Effector memory CD4-positive, alpha-beta T cell (primary cell): ENCODE data around the gene CYTH1.
A peak's percentile ranks its signal among the peaks of the same experiment; 100 is the strongest.

Source experiments
- DNase-seq, 3 donors: peaks; one replicate each; pipeline ENCODE4 v3.0.0-alpha.2; 2020
- H3K27ac ChIP-seq: 2 replicates; pipeline ENCODE4 v1.7.0; 2013; ENCODE audit warnings: mild to moderate bottlenecking, low read length, moderate library complexity; ENCODE audit not compliant: insufficient read depth, poor library complexity, severe bottlenecking
- H3K27me3 ChIP-seq: replicated peaks from 2 replicates; pipeline ENCODE4 v1.7.0; 2013; ENCODE audit warnings: mild to moderate bottlenecking, low read length; ENCODE audit not compliant: insufficient read depth, control insufficient read depth, poor library complexity, severe bottlenecking
- H3K36me3 ChIP-seq: 2 replicates; pipeline ENCODE4 v1.7.0; 2013; ENCODE audit warnings: mild to moderate bottlenecking, low read length, moderate library complexity; ENCODE audit not compliant: control insufficient read depth, insufficient read depth
- H3K4me1 ChIP-seq: 2 replicates; pipeline ENCODE4 v1.7.0; 2013; ENCODE audit warnings: low read length, mild to moderate bottlenecking; ENCODE audit not compliant: control insufficient read depth, insufficient read depth, poor library complexity, severe bottlenecking
- H3K4me3 ChIP-seq: 2 replicates; pipeline ENCODE4 v1.7.0; 2013; ENCODE audit warnings: low read length, low read depth, mild to moderate bottlenecking; ENCODE audit not compliant: insufficient read depth, poor library complexity, severe bottlenecking
- H3K9me3 ChIP-seq: 2 replicates; pipeline ENCODE4 v1.7.0; 2013; ENCODE audit warnings: mild to moderate bottlenecking, low read length, moderate library complexity; ENCODE audit not compliant: control insufficient read depth

Gene CYTH1

GRCh38 chr17:78805301-78805700 lies 23.2 kb upstream of the CYTH1 start:
- Histone ChIP-seq H3K4me1 (peaks cover 46% of the 10 kb centered on the region), H3K27ac (peak overlapping the region; percentile 57), H3K27me3 (no peaks in the 10 kb centered on the region), H3K9me3 (no peaks in the 10 kb centered on the region), H3K36me3 (peaks cover 52% of the 10 kb centered on the region), H3K4me3 (no peak overlapping the region)
- DNase-seq, result peak; percentile 61 to 84 (median 74)

GRCh38 chr17:78804777-78805176 lies 22.7 kb upstream of the CYTH1 start:
- H3K27ac ChIP-seq, result peak overlapping the region; percentile 57
- peaks cover 47% of the 10 kb centered on the region for H3K36me3 ChIP-seq
- no peaks in the 10 kb centered on the region for H3K27me3 ChIP-seq
- no peaks in the 10 kb centered on the region for H3K9me3 ChIP-seq
- H3K4me3 ChIP-seq, result no peak overlapping the region
- peaks cover 46% of the 10 kb centered on the region for H3K4me1 ChIP-seq
- no peak for DNase-seq

GRCh38 chr17:78803186-78803845 lies 21.2 kb upstream of the CYTH1 start:
- peaks cover 46% of the 10 kb centered on the region for H3K36me3 ChIP-seq
- no peaks in the 10 kb centered on the region for H3K27me3 ChIP-seq
- no peaks in the 10 kb centered on the region for H3K9me3 ChIP-seq
- H3K4me1 ChIP-seq, result peaks cover 56% of the 10 kb centered on the region
- DNase-seq, result no peak
- peak overlapping the region; percentile 48 for H3K27ac ChIP-seq
- peak overlapping the region; percentile 1 for H3K4me3 ChIP-seq

GRCh38 chr17:78802459-78802858 lies 20.4 kb upstream of the CYTH1 start:
- peaks cover 56% of the 10 kb centered on the region for H3K4me1 ChIP-seq
- no peaks in the 10 kb centered on the region for H3K27me3 ChIP-seq
- DNase-seq, result no peak
- no peak overlapping the region for H3K4me3 ChIP-seq
- H3K36me3 ChIP-seq, result peaks cover 46% of the 10 kb centered on the region
- H3K9me3 ChIP-seq, result no peaks in the 10 kb centered on the region
- H3K27ac ChIP-seq, result no peak overlapping the region

- Histone ChIP-seq H3K27me3 (no peaks in the 10 kb centered on the region), H3K36me3 (peaks cover 46% of the 10 kb centered on the region), H3K27ac (no peak overlapping the region)
Measured at GRCh38 chr17:78802008-78802407, 19.9 kb upstream of the CYTH1 start.

GRCh38 chr17:78800132-78800931 lies 18.3 kb upstream of the CYTH1 start:
- Histone ChIP-seq H3K36me3 (peaks cover 57% of the 10 kb centered on the region), H3K27ac (no peak overlapping the region)

More at GRCh38 chr17:78802008-78802407, 19.9 kb upstream of the CYTH1 start:
- no peak for DNase-seq
- H3K4me1 ChIP-seq, result peaks cover 55% of the 10 kb centered on the region
- H3K9me3 ChIP-seq, result no peaks in the 10 kb centered on the region
- no peak overlapping the region for H3K4me3 ChIP-seq

GRCh38 chr17:78798695-78799559 lies 16.9 kb upstream of the CYTH1 start:
- no peak for DNase-seq
- H3K36me3 ChIP-seq, result peaks cover 68% of the 10 kb centered on the region
- no peaks in the 10 kb centered on the region for H3K27me3 ChIP-seq
- peaks cover 27% of the 10 kb centered on the region for H3K4me1 ChIP-seq
- H3K27ac ChIP-seq, result no peak overlapping the region
- no peak overlapping the region for H3K4me3 ChIP-seq
- H3K9me3 ChIP-seq, result no peaks in the 10 kb centered on the region

More at GRCh38 chr17:78800132-78800931, 18.3 kb upstream of the CYTH1 start:
- H3K4me1 ChIP-seq, result peaks cover 38% of the 10 kb centered on the region
- no peaks in the 10 kb centered on the region for H3K9me3 ChIP-seq
- DNase-seq, result no peak
- H3K27me3 ChIP-seq, result no peaks in the 10 kb centered on the region
- H3K4me3 ChIP-seq, result no peak overlapping the region

- Histone ChIP-seq H3K4me1 (peaks cover 21% of the 10 kb centered on the region), H3K27ac (no peak overlapping the region), H3K27me3 (no peaks in the 10 kb centered on the region), H3K9me3 (no peaks in the 10 kb centered on the region), H3K36me3 (peaks cover 66% of the 10 kb centered on the region), H3K4me3 (no peak overlapping the region)
- DNase-seq, result no peak
Measured at GRCh38 chr17:78797691-78798585, 15.9 kb upstream of the CYTH1 start.

GRCh38 chr17:78797213-78797612 lies 15.1 kb upstream of the CYTH1 start:
- Histone ChIP-seq H3K27ac (no peak overlapping the region), H3K27me3 (no peaks in the 10 kb centered on the region), H3K4me1 (peaks cover 15% of the 10 kb centered on the region), H3K4me3 (no peak overlapping the region), H3K36me3 (peaks cover 60% of the 10 kb centered on the region), H3K9me3 (no peaks in the 10 kb centered on the region)
- DNase-seq, result no peak
